Ovary (tissue), 9 donors: ENCODE results near the gene GP9. TPM values are rescaled to one million over a fixed set of nuclear protein-coding genes. Genes with fewer than 3 reads are reported as not detected.
A peak's percentile ranks its signal among the peaks of the same experiment; 100 is the strongest.

Experiments
- DNase-seq, 5 donors: peaks; one replicate each; pipeline ENCODE4 v3.0.0-alpha.2; 2019 to 2020
- H3K27ac ChIP-seq, 2 donors: fragments of 200-600 bp; one replicate each; pipeline versions ENCODE4 v1.5.1 to v1.8.0; 2019 to 2022
- H3K27me3 ChIP-seq: fragments of 200-600 bp; one replicate; pipeline ENCODE4 v1.8.0; 2022
- H3K36me3 ChIP-seq: fragments of 200-600 bp; sonication (generic); one replicate; pipeline ENCODE4 v1.5.1; 2019
- H3K4me1 ChIP-seq: one replicate; pipeline ENCODE4 v1.8.1; 2013; ENCODE audit warnings: mild to moderate bottlenecking, moderate library complexity; ENCODE audit not compliant: insufficient read depth
- H3K4me3 ChIP-seq: fragments of 200-600 bp; sonication (generic); one replicate; pipeline ENCODE4 v1.5.1; 2017
- H3K9me3 ChIP-seq, 2 donors: fragments of 200-600 bp in 1 of 2; sonication (generic) in 1 of 2; one replicate each; pipeline versions ENCODE4 v1.5.1 to v1.8.1; 2013 to 2019; ENCODE audit warnings: mild to moderate bottlenecking in 1 of 2, moderate library complexity in 1 of 2
- EP300 ChIP-seq: sonication (generic); formaldehyde crosslinking; IDR thresholded peaks from one replicate; pipeline ENCODE4 v1.6.1; 2017; ENCODE audit warnings: antibody characterized with exemption
- POLR2A ChIP-seq: fragments of 450-650 bp; IDR thresholded peaks from one replicate; pipeline ENCODE4 v1.6.1; 2017; ENCODE audit warnings: antibody characterized with exemption, mild to moderate bottlenecking, moderate library complexity
- WGBS, 3 donors: extraction: QIAGEN DNeasy Blood & Tissue Kit in 1 of 3; methylation state at CpG; one replicate each; pipeline versions ENCODE4 v1.1.5 to v1.1.7; 2013 to 2017; 5-methylcytosine and 5-hydroxymethylcytosine counted together
- intact Hi-C, 4 donors: fragments of 100-400 bp; cut with DNase I; formaldehyde crosslinking; loops; one replicate each; pipeline versions ENCODE4 v1.11.0 to v1.15.1; 2022 to 2023
- polyA plus RNA-seq, 2 donors: library from polyadenylated mRNA; stranded (reverse); fragments of 200-250 nt in 1 of 2; fragments of 350-450 nt in 1 of 2; fragmentation: Illumina TruSeq in 1 of 2; extraction: RNeasy Lipid Tissue Mini Kit (QIAGEN cat#74804) in 1 of 2; gene quantifications; one replicate each; pipeline ENCODE4 v1.2.3, GENCODE V29; 2013 to 2014
- total RNA-seq, 7 donors: library from RNA; depleted of rRNA in 2 of 7; stranded (reverse); fragments of >200 nt in 2 of 7; fragmentation: NEBNext Ultra II Directional in 3 of 7; extraction: Animal tissue kit (Norgen Biotek cat#: 25700) in 3 of 7; gene quantifications; one replicate each; pipeline versions ENCODE4 v1.1.0 to v1.2.4, GENCODE V29; 2016 to 2023
- TF ChIP-seq, protein P1 (sequence below), 3 donors: fragments of 450-650 bp in 2 of 3; fragments of 200-600 bp in 1 of 3; IDR thresholded peaks; one replicate each; pipeline versions ENCODE4 v1.5.1 to v1.8.0; 2016 to 2022; ENCODE audit warnings: antibody characterized with exemption in 3 of 3, mild to moderate bottlenecking in 1 of 3
- donor health status: DM: no; HTN: no; CAD: no; lungs with moderate emphysema.
- donor health status: DM: no; HTN: no; CAD: no.
- donor health status: Bipolar disorder and iron deficiency.
- donor health status: DM: yes; HTN: yes; CAD: no.
- donor health status: DM: no; HTN: no; CAD: no.
- donor health status: DM: yes; HTN: yes; CAD: no.

GP9 gene
- total and polyA plus RNA-seq, 9 donors: not detected

DNA sequence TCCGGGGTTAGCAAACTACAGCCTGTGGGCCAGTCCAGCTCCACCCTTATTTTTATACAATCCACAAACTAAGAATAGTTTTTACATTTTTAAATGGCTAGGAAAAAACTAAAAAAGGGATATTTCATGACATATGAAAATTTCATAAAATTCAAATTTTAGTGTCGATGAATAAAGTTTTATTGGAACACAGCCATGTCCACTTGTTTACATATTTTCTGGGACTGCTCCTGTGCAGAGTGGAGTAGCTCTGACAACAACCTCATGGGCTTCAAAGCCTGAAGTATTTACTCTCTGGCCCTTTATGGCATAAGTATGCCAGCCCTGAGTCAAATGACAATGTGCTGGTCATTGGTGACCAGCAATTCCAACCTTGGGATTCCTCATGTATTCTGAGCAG lies 42.3 kb upstream of the GP9 start:
- TF ChIP-seq, protein P1, sequence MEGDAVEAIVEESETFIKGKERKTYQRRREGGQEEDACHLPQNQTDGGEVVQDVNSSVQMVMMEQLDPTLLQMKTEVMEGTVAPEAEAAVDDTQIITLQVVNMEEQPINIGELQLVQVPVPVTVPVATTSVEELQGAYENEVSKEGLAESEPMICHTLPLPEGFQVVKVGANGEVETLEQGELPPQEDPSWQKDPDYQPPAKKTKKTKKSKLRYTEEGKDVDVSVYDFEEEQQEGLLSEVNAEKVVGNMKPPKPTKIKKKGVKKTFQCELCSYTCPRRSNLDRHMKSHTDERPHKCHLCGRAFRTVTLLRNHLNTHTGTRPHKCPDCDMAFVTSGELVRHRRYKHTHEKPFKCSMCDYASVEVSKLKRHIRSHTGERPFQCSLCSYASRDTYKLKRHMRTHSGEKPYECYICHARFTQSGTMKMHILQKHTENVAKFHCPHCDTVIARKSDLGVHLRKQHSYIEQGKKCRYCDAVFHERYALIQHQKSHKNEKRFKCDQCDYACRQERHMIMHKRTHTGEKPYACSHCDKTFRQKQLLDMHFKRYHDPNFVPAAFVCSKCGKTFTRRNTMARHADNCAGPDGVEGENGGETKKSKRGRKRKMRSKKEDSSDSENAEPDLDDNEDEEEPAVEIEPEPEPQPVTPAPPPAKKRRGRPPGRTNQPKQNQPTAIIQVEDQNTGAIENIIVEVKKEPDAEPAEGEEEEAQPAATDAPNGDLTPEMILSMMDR (IDR thresholded peaks at IDR 0.05): no peak
- TF ChIP-seq POLR2A (no peak), EP300 (no peak)
- 30 to 56% (median 45%) methylated on average over 2 of the region's 2 CpGs for WGBS, 3 donors
- H3K27ac ChIP-seq: no peak overlapping the region
- peak in 1 of 5 donors; percentile 0 for DNase-seq
- no peaks in the 10 kb centered on the region for H3K36me3 ChIP-seq
- no peaks in the 10 kb centered on the region for H3K9me3 ChIP-seq
- no peaks in the 10 kb centered on the region for H3K27me3 ChIP-seq
- peaks cover 21% of the 10 kb centered on the region for H3K4me1 ChIP-seq
- intact Hi-C loops: no loop called here
- H3K4me3 ChIP-seq: no peak overlapping the region

- Histone ChIP-seq H3K9me3 (no peaks in the 10 kb centered on the region), H3K4me1 (peaks cover 21% of the 10 kb centered on the region), H3K27me3 (no peaks in the 10 kb centered on the region), H3K27ac (no peak overlapping the region), H3K36me3 (no peaks in the 10 kb centered on the region), H3K4me3 (no peak overlapping the region)
- intact Hi-C loops: no loop called here
- 76 to 79% (median 76%) methylated on average over 9 of the region's 9 CpGs for WGBS, 3 donors
- TF ChIP-seq, protein P1 (IDR thresholded peaks at IDR 0.05): no peak
- TF ChIP-seq EP300 (no peak), POLR2A (no peak)
- DNase-seq: peak in 2 of 5 donors; percentile 16 to 27
Observed at GRCh38 chr3:129018751-129019150, 41.8 kb upstream of the GP9 start.

- Histone ChIP-seq H3K9me3 (no peaks in the 10 kb centered on the region), H3K27ac (no peak overlapping the region), H3K4me1 (peaks cover 21% of the 10 kb centered on the region), H3K4me3 (no peak overlapping the region), H3K27me3 (no peaks in the 10 kb centered on the region), H3K36me3 (no peaks in the 10 kb centered on the region)
- 86 to 92% (median 92%) methylated on average over 3 of the region's 3 CpGs for WGBS, 3 donors
- intact Hi-C loops: no loop called here
- no peak for DNase-seq
- TF ChIP-seq POLR2A (no peak), EP300 (no peak)
- TF ChIP-seq, protein P1 (IDR thresholded peaks at IDR 0.05): no peak
Observed at GRCh38 chr3:129019266-129019665, 41.3 kb upstream of the GP9 start.

GRCh38 chr3:129020691-129021090 lies 39.9 kb upstream of the GP9 start:
- no peaks in the 10 kb centered on the region for H3K9me3 ChIP-seq
- WGBS, 3 donors: 56 to 69% (median 56%) methylated on average over 5 of the region's 5 CpGs
- TF ChIP-seq POLR2A (no peak), EP300 (no peak)
- TF ChIP-seq, protein P1 (IDR thresholded peaks at IDR 0.05): no peak
- peak in 2 of 5 donors; percentile 26 to 34 for DNase-seq
- no peak overlapping the region for H3K27ac ChIP-seq
- H3K36me3 ChIP-seq: no peaks in the 10 kb centered on the region
- peaks cover 21% of the 10 kb centered on the region for H3K4me1 ChIP-seq
- no peaks in the 10 kb centered on the region for H3K27me3 ChIP-seq
- H3K4me3 ChIP-seq: no peak overlapping the region
- intact Hi-C loops: no loop called here
